GM21529 (cell line): ENCODE results near the gene ABCA13.
"Not testable (repeated sequence)": the region's sequence is repeated elsewhere in the genome, so short reads cannot be mapped to it uniquely, and the experiment has no call there.

Experiments
- ATAC-seq: cut with Tn5 transposase; IDR thresholded peaks from one replicate; pipeline ENCODE4 v1.9.1; 2021; ENCODE audit not compliant: unreplicated experiment

The ABCA13 gene

DNA sequence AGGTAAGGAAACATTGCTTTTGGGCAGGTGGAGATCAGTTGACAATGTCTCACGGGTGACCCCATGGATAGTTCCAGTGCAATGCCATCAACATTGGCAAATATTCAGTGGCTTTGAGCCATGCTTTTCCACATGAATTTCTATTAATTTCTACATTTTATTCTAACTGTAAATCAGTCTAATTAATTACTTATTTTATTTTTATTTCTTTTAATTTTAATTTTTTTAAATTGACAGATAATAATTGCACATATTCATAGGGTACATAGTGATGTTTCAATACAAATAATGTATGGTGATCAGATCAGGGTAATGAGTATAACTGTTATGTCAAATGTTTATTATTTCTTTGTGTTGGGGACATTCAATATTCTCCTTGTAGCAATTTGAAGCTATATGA is 3.8 kb downstream of the ABCA13 start:
- no peak for ATAC-seq

DNA sequence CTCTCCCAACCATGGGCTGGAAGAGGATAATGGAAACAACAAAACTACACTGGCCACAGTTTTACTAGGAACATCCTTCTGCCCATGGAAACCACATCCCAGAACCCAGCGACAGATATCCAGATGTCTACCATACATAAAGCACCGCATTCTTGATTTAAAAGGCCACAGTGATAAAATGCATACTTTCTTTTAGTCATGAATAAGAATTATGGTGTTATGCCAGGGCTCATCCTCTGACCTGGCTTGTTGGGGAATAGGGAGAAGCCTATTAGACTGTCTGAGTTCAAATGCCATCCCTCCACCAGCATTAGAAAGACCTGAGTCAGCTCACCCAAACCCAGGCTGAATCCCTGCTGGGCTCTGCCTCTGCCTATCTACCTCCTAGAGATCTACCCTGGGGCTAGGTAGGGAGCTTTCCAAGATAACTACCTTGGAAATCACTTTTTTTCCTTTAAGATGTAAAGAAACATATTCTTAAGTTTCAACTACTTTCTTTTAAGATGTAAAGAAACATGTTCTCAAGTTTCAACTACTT is 5.2 kb downstream of the ABCA13 start:
- no peak for ATAC-seq

DNA sequence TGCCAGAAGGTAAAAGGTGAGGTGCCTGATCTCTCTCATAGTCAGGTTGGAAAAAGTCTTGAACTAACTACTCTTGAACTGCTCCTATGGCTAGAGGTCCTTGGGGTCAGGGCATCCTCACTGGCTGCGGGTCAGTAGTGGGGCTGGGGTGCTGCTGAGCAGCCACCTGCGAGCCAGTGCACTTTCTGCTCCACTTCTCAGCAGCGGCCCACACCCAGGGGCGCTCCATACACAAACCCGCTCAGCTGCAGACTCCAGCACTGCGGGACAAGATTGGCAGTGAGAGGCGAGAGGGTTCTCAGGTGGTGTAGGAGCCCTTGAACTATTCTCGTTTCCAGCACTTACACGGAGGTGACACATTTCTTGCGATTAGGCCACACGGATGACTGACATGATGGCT is 6.0 kb downstream of the ABCA13 start:
- ATAC-seq = no peak

DNA sequence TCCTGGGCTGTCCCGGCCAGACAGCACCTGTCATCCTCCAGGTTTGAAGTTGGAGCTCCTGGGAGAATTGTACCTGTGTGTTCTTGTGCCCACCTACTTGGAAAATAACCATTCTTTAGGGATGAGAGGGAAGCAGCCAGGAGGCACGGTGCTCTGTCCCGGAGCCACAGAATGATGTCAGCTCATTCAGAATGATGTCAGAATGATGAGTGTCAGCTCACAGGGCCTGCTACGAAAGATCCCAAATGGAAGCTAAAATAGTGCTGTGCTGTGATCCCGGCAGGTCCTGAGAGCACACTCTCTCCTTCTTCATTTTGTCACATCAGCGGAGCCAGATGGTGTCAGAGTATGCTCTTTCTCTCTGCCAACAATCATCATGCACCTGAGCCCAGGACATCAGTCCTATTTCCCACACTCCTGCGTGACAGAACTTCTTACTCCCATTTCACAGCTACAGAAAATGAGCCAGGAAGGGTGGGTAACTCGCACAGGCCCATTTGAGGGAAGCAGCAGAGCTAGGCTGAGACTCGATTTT is 8.3 kb downstream of the ABCA13 start:
- ATAC-seq = no peak

DNA sequence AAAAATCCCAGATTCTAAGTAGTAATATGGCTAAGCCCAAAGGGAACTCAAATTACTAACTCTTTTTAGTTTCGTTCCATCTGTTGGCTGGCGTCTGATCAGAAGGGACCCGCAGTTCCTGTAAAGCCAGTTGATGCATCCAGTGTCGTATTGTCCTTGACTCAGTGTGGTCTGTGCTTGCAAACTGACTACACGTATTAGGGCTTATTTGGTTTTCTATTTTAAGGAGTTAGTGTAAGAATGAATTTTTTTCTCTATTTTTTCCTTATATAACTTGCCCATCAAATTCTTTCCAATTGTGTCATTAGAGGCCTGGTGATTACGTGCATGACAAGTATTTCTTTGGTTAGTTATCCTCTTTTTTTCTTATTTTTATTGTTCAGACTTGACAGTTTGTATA is 9.7 kb downstream of the ABCA13 start:
- no peak for ATAC-seq

DNA sequence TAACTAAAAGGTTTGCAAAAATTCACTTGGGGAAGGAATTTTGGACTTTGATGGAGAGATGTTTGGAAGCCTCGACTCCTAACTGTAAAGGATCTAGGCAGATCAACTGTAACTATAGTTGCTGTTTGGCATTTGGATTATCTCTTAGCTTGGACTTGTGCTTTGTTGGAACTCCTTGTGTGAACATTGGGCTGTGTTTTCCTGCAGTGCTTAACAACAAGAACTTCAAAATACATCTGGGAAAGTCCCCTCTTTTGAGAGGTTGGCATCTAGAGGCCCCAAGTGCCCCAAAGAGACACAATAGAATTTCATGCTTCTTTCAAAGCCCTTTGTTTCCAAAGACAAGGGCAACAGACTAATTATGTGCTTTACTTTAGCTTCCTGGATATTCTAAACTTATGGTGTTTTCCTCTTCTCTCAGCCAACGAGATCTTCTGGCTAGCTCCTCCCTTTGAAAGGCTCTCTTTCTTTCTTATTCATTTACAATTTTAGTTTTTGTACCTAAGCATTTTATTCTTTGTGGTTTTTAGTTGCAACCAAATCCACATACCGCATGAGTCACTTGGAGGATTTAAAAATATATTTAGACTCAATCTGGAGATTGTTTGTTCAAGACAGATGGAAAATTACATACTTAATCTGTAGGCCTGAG is 11.6 kb downstream of the ABCA13 start:
- no peak for ATAC-seq

DNA sequence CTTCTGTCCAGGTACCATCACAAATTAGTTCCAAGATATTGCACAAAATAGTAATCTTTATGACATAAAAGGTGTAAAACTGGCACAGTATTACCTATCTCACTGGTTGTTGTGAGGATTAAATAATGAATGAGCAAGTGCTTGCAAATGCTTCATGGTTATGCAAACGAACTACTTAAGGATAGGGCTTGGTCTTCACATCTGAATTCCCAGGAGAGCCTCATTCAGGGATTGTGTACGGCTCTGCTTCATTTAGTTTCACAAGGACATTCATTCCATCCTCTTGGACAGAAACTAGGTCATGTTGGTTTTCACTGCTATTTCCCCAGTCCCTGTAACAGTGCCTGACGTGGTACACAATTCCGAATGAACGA is 12.1 kb downstream of the ABCA13 start:
- no peak for ATAC-seq

DNA sequence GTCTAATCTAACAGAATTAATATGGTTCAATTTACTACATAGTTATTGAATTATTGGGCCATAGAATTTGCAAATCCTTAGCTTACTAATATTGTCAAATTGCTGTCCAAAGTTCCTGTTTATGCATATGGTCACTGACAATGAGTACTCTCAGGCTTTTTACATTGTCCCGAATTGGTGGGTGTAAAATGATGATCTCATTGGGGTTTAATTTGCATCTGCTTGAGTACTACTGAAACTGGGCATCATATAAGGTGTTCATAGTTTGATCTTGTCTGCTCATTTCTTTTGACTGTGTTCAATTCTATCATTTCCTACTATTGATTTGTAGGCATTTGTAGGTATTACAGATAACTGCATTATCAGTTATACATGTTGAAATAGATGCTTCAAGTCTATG is 12.7 kb downstream of the ABCA13 start:
- no peak for ATAC-seq

DNA sequence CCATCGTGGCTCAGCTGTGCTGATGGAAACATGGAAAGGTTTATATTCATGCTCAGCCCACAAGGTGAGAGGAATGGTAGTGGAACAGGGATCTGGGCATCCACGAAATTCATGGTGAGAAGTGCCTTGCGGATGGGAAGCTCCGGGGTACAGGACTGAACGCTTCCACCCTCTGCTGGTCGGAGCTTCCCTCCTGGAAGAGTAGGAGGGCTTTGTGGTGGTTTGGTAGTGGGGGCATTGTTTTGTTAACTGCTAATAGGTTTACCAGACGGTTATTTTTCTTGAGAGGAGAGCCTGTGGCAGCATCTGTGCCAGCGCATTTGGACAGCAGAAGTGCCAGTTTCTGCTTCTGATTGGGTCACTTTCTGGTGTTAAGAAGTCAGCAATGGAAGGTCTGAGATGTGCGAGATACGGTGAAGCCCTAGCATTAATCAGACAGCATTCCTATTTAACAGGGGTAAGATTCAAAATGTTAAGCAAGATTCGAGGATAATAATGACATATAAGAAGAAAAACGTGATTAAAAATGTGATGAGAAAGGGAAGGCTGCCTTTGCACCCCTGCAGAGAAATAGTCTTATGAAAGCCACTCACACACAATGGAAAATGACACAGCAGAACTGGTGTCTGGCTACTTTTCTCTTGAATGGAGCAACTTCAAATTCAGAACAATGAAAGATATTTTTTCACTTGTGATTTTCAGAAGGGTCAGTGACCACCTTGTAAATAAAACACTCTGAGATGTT is 17.7 kb downstream of the ABCA13 start:
- no peak for ATAC-seq

DNA sequence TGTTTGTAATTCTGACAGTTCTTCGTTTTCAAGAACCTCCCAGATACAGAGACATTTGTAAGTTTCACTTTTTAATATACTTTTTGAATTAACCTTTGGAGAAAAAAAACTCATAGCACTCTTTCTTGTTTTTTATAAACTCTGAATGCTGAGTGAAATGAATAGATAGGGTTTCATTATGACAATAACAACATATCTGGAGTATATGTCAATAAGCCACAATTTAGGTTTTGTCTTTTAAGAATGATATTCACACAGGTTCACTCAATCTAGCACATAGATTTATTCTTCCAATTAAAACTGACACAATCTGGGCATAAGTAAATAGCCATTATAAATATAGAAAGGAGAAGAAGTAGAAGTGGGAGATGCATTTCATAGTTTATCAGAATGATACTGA is 21.7 kb downstream of the ABCA13 start:
- ATAC-seq = no peak

DNA sequence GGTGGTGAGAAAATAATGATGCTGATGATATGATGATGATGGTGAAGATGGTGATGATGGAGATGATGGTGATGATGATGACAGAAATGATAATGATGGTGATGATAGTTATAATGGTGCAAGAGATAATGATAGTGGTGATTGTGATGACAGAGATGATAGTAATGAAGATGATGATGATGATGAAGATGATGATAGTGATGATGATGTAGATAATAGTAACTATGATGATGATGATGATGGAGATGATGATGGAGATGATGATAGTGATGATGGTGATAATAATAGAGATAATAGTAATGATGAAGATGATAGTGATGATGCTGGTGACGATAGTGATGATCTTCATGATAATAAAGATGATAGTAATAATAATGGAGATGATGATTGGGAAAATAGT is 22.2 kb downstream of the ABCA13 start:
- ATAC-seq = no peak

DNA sequence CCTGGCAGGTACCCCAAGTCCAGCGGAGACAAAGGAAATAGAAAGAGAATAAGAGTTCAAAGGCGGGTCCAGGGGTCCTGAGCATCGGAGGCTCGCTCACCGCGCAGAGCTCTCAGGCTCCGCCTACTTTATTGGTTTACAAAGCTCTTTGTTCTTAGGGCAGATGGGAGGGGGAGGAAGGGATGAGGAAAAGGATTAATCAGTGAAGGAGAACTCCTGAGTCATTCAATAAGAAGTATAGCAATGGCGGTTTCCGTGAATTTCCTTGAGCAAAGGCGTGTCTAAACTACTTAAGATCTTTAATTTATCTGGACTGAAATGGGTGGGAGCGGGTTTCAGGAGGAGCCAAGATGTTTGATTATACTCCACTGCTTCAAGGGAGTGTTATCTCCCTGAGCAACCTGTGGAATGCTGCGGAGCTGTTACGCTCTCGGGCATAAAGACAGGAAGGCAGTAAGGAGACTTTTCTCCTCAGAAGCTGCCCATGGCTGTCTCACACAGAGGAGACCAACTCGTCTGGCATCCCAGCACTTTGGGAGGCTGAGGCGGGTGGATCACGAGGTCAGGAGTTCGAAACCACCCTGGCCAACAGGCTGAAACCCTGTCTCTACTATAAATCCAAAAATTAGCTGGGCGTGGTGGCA is 29.8 kb downstream of the ABCA13 start:
- ATAC-seq = not testable (repeated sequence)

DNA sequence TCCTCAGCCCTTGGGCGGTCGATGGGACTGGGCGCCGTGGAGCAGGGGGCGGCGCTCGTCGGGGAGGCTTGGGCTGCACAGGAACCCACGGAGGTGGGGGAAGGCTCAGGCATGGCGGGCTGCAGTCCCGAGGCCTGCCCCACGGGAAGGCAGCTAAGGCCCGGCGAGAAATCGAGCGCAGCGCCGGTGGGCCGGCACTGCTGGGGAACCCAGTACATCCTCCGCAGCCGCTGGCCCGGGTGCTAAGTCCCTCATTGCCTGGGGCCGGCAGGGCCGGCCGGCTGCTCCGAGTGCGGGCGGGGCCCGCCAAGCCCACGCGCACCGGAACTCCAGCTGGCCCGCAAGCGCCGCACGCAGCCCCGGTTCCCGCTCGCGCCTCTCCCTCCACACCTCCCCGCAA is 31.7 kb downstream of the ABCA13 start:
- not testable (repeated sequence) for ATAC-seq

DNA sequence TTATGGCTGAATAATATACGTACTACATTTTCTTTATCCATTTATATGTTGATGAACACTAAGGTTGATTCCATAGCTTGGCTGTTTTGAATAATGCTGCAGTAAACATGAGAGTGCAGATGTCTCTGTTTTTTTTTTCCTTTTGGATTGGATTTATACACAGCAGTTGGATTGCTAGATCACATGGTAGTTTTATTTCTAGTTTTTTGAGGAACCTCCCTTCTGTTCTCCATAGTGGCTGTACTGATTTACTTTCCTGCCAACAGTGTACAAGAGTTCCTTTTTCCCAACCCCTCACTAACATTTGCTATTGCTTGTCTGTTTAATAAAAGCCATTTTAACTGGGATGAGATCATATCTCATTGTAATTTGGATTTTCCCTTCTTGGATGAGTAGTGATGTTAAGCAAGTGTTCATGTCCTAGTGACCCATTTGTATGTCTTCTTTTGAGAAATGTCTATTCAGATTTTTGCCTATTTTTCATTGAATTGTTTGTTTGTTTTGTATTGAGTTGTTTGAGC is 36.0 kb downstream of the ABCA13 start:
- ATAC-seq = no peak

DNA sequence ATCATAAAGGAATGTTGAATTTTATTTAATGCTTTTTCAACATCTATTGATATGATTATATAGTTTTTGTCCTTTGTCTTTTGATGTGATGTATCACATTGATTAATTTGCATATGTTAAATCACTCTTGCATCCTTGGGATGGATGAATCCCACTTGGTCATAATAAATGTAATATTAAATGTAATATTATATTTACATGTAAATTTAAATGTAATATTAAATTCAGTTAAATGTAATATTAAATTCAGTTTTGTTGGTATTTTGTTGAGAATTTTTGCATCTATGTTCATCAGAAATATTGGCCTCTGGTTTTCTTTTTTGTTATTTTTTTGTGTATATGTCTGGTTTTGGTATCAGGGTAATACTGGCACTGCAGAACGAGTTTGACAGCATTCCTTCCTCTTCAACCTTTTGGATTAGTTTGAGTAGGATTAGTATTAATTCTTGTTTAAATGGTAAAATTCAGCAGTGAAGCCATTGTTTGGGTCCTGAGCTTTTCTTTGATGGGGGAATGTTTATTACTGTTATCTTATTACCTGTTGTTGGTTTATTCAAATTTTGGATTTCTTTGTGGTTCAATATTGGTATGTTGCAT is 37.8 kb downstream of the ABCA13 start:
- ATAC-seq = no peak

DNA sequence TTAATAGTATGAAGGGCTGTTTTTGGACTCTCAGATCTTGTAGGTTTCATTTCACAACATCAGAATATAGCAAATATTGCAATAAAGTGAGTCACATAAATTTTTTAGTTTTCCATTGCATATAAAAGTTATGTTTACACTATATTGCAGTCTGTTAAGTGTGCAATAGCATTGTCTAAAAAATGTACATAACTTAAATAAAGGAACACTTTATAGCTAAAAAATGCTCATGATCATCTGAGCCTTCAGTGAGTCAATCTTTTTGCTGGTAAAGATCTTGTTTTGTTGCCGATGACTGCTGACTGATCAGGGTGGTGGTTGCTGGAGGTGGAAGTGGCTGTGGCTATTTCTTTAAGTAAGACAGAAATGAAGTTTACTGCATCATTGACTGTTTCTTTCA is 42.0 kb downstream of the ABCA13 start:
- ATAC-seq = no peak

DNA sequence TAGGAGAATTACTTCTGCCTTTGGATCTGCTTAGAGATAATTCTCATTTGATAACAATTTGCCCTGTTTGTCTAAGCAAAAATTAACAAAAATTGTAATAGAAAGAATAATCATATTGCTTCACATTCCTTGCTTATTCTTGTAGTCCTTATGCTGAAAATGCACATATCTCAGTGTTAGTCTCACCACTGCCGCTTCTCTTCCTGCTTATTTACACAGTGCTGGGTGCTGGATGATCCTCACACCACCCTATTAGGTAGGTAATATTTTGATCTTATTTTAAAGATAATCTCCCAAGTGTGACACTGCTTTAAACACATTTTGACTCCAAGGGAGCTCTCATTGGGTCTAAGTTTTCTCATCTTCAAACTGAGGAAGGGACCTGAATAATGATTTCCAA is 46.0 kb downstream of the ABCA13 start:
- no peak for ATAC-seq

DNA sequence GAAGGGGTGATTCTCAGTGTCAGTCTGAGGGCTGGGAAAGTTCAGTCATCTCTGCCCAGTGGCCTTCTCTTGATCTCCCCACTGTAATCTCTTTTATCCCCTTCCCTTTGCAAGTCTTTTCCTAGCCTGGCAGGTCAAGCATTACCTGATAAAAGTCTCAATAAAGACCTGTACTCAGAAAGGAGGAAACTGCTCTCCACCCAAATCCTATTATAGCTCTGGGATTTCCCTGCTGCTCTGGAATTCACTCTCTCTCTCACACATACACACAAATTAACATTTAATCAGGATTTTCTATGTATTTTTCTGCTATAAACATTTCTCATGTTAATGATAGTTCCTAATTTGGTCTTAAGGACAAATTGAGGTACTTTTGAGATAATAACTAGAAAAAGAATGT is 46.5 kb downstream of the ABCA13 start:
- no peak for ATAC-seq

DNA sequence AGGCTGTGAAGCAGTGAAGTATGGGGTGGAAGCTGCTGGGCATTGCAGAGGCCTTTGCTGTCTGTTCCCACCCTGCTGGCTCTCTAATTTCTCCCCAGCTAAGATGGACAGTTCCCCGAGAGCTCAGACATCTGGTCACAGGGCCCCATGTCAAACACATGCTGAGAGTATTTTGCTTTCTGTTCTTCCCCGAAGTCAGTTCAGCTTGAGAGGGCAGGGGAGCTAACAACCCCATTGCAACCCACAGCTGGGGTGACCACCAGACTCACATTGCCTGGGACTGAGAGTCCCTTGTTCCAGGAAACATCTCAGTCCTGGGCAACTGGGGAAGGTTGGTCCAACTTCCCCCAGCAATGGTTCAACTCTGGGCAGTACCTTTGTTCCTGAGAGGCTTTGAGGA is 52.8 kb downstream of the ABCA13 start:
- no peak for ATAC-seq

DNA sequence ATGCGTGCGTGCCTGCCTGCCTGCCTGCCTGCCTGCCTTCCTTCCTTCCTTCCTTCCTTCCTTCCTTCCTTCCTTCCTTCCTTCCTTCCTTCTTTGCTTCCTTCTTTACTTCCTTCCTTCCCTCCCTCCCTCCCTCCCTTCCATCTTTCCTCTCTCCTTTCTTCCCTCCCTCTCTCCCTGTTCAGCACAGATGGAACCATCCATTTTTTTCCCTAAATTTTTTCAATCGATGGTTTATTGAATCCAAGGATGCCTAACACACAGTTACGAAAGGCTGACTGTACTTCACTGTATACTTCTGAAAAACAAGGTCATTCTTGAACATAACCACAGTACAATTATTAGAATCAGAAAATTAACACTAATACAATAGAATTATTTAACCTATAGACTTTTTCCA is 53.8 kb downstream of the ABCA13 start:
- no peak for ATAC-seq

DNA sequence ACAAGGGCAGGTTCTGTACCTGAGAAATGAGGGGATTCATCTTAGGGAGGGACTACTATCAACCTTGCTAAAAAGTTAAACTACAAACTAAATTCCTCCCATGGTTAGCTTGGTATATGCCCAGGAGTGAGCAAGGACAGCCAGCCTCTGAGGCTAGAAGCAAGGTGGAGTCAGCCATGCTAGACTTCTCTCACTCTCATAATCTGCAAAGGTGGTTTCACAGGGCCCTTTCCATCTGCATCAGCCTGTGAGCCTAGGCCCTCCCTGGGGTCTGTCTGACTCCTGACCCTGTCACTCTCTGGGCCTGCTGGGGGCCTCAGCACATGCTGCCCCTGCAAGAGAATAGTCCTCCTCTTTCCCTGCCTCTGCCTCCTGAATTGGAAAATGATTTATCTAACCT is 66.1 kb downstream of the ABCA13 start:
- peak; percentile 55 for ATAC-seq
